Measurements from ENCODE around the gene ILDR1. TPM values are rescaled to one million over a fixed set of nuclear protein-coding genes. Genes with fewer than 3 reads are reported as not detected.
A peak's percentile ranks its signal among the peaks of the same experiment; 100 is the strongest.
"Not testable (repeated sequence)": the region's sequence is repeated elsewhere in the genome, so short reads cannot be mapped to it uniquely, and the experiment has no call there.

Gene ILDR1
- 1.00 and 1.1 TPM in 2 replicates for total RNA-seq (2014; rRNA removed; shearing (Covaris generic))

DNA sequence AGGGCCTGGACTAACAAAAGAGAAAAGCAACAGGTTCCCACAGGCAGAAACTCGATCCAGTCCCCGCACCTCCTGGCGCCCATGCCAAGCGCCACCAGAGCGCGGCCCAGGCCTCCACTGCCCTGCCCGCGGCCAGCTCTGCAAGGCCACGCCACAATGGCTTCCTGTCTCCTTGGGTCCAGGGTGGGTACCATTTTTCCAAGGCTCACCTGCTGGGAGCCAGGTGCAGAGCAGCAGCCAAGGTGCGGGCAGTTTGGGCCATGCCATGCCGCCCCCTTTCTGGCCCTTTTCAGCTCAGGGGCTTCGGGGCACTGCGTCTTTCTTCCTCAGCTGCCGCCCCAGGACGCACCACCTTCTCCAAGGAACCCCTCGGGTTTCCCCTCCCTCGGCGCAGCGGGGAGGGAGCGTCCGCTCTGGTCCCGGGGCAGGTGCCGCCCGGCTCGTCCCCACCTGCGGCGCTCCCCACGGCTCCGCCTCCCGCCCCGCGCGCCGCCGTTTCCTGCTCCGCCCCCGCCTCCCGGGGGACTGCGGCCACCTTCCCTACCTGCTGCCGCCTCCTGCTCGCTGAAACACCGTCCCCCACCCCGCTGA, at the start of gene ILDR1:
ILDR1 (minus strand) TSS at position 437 of the 591 bp plus-strand sequence; CDS start at position 267, 170 bp downstream.
- Histone ChIP-seq H3K27me3 (ENCODE audit: control insufficient read depth, insufficient read depth, low read length) (peaks cover 3% of the 10 kb centered on the region; the same call in 1 of the 2 replicates), H3K36me3 (replicated peaks; ENCODE audit: control insufficient read depth, insufficient read depth, low read length) (no peaks in the 10 kb centered on the region), H3K4me3 (ENCODE audit: insufficient read depth, low read depth, low read length) (peak within 1 kb of the TSS; percentile 65)
- peak; percentile 87 for DNase-seq

DNA sequence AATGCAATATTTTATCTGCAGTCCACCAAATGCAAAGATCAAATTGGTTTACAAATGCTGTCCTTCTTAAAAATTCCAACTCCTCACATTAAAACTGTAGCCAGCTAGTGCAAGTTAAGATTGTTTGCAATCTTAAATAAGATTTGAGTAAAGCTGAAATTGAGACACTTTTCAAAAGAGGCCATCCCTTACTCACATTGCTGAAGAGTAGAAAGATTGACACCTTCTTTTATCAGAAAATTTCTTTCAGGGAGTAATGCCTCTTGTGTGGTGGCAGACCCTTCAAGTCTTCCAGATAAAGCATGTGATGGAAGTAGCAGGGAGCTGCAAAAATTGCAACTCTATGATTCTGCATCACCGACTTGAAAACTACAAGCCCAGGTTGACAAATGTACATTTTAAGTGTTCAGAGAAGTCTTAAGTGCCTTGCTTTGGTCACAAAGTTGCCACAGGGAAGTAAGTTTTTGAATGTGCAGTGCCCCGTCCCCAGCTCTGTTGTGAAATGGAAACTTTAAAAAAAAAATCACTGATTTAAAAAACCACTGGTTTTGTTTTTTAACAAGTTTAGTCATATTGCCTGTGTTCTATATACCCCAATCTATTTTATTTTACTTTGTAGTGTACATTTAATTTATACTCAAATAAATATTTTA, 45.7 kb upstream of the ILDR1 start:
- Histone ChIP-seq H3K36me3 (replicated peaks; ENCODE audit: control insufficient read depth, insufficient read depth, low read length) (no peaks in the 10 kb centered on the region), H3K4me3 (ENCODE audit: insufficient read depth, low read depth, low read length) (no peak overlapping the region), H3K27me3 (ENCODE audit: control insufficient read depth, insufficient read depth, low read length) (no peaks in the 10 kb centered on the region)
- no peak for DNase-seq

DNA sequence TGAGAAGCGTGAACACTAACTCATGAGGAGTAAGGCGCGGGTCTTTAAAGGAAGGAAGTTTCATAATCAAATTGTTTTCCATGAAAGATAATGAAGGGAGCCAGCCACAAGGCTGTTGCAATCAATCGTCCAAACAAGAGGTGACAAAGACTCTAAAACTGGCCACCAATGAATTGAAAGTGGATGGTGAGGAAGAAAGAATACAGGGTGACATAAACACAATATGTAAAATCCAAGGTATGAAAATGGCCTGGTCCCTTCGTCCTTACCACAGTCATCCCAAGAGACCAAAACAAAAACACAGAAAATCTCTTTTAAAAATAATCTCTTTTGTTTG, 45.1 kb upstream of the ILDR1 start:
- DNase-seq, result no peak
- H3K4me3 ChIP-seq (ENCODE audit: insufficient read depth, low read depth, low read length), result no peak overlapping the region
- no peaks in the 10 kb centered on the region for H3K36me3 ChIP-seq (replicated peaks; ENCODE audit: control insufficient read depth, insufficient read depth, low read length)
- H3K27me3 ChIP-seq (ENCODE audit: control insufficient read depth, insufficient read depth, low read length), result no peaks in the 10 kb centered on the region

DNA sequence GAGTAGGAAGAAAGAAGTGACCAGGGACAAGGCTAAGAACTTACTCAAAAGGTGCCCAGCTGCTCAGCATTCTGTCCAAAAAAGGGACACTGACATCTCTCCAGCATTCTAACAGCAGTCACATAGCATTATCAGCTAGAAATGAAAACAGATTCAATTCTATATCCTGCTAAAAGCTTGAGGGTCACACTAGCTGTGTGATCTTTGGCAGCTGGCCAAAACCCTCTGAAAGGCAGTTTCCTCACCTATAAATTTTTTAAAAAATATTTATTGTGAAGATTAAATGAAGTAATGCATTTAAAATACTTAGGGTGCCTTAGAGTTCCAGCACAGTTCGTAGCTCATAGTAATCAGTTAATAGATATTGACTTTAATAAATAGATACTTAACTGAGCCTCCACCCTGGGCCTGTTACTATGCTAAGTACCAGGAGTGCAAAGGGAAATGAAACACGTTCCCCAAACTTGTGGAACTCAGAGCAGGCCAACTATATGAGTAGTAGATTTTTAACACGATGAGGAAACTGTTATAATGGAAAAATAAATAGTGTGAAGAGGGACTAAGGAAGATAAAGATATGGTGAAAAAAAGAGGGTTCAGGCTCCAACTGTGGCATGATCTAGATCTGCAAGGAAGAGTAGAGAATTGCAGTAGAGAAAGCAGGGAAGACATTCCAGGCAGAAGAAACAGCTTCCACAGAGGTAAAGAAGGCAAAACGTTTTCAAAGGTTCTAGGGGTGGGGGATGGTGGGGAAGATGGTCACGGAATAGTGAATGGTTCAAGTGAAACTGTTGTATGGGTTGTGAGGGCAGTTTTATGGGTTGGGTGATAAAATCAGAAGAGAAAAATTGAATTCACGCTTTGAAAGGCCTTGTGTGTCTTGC, 44.5 kb upstream of the ILDR1 start:
- H3K4me3 ChIP-seq (ENCODE audit: insufficient read depth, low read depth, low read length), result no peak overlapping the region

DNA sequence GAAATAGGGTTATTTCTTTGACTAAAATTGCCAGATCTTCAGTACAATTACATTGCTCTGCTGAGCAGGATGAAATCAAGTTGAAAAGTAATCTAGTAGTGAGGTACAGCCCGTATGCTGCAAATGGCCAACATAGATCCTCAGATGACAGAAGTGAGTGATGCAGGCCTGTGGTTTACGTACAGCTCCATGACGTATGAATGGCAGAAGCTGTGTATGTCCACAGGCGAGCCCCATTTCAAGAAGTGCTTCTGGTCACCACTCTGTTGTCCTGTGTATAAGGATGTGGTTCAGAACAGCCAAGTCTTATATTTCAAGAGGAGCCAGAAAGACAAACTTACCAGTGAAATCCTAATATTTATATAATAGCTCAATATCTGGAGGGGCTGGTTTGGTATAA, 42.3 kb upstream of the ILDR1 start:
- no peak for DNase-seq
- H3K27me3 ChIP-seq (ENCODE audit: control insufficient read depth, insufficient read depth, low read length), result no peaks in the 10 kb centered on the region
- H3K36me3 ChIP-seq (replicated peaks; ENCODE audit: control insufficient read depth, insufficient read depth, low read length), result no peaks in the 10 kb centered on the region
- H3K4me3 ChIP-seq (ENCODE audit: insufficient read depth, low read depth, low read length), result no peak overlapping the region

More for the DNA sequence above, 44.5 kb upstream of the ILDR1 start:
- no peak for DNase-seq
- no peaks in the 10 kb centered on the region for H3K27me3 ChIP-seq (ENCODE audit: control insufficient read depth, insufficient read depth, low read length)
- no peaks in the 10 kb centered on the region for H3K36me3 ChIP-seq (replicated peaks; ENCODE audit: control insufficient read depth, insufficient read depth, low read length)

DNA sequence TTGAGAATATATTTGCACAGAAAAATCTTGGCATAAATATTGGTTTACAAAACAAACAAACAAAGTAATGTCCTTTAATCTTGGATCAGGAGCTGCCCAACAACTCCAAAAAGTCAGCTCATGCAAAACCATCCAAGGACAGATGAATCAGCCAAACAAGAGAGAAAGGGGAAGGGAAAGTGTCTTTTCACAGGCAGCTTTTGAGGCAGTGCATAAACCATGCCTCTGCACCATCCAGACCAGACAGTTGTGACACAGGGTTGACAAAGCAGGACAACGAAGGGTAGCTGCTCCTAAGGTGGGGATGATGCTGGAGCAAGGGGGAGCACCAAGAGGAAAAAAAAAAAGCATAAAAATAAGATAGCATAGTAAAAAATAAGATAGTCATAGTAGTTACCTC, 41.9 kb upstream of the ILDR1 start:
- H3K36me3 ChIP-seq (replicated peaks; ENCODE audit: control insufficient read depth, insufficient read depth, low read length), result no peaks in the 10 kb centered on the region
- no peak overlapping the region for H3K4me3 ChIP-seq (ENCODE audit: insufficient read depth, low read depth, low read length)
- no peaks in the 10 kb centered on the region for H3K27me3 ChIP-seq (ENCODE audit: control insufficient read depth, insufficient read depth, low read length)
- no peak for DNase-seq

DNA sequence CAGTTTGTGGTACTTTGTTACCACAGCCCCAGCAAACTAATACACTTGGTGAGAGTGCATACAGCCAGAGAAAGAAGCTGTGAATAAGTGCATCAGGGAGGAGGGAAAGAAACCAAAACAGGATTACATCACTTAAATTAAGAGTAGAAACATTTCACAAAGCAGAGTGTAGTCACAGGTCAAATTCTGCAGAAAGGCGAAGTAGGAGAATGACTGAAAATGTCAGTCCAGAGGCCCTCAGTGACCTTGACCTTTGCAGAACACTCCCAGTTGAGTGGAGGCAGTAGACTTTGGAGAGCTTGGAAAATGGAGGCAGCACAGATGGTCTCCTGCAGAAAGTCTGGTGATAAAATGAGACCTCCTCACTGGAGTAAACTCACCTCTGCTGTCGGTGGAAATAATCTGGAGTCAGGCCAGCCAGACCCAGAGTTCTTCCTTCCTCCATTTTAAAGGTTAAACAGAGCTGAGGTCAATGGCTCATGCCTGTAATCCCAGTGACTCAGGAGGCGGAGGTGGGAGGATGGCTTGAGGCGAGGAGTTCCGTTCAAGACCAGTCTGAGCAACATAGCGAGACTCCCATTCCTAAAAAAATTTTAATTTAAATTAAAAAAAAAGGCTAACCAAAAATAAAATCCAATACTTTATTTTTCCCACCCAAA, 38.1 kb upstream of the ILDR1 start:
- H3K27me3 ChIP-seq (ENCODE audit: control insufficient read depth, insufficient read depth, low read length), result no peaks in the 10 kb centered on the region
- no peak for DNase-seq
- no peaks in the 10 kb centered on the region for H3K36me3 ChIP-seq (replicated peaks; ENCODE audit: control insufficient read depth, insufficient read depth, low read length)
- H3K4me3 ChIP-seq (ENCODE audit: insufficient read depth, low read depth, low read length), result no peak overlapping the region

DNA sequence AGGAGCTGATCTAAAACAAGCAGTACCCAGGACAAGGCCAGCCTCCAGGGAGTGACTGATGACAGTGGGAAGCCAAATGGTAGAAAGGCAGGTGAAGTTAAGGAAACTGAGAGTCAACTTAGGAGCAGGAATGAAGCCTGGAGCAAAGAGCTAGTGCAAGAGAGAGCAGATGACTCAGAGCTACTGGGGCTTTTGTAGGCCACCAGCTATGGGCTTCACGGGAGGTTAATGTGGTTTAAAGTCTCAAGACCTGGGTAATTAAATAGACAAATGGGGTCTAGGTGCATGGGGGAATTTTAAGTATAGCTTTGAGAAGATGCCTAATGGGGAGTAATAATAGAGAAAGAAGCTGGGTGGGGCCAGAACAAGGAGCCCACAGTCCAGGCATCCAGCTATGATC, 36.2 kb upstream of the ILDR1 start:
- H3K36me3 ChIP-seq (replicated peaks; ENCODE audit: control insufficient read depth, insufficient read depth, low read length), result no peaks in the 10 kb centered on the region
- H3K27me3 ChIP-seq (ENCODE audit: control insufficient read depth, insufficient read depth, low read length), result no peaks in the 10 kb centered on the region
- no peak for DNase-seq
- no peak overlapping the region for H3K4me3 ChIP-seq (ENCODE audit: insufficient read depth, low read depth, low read length)

DNA sequence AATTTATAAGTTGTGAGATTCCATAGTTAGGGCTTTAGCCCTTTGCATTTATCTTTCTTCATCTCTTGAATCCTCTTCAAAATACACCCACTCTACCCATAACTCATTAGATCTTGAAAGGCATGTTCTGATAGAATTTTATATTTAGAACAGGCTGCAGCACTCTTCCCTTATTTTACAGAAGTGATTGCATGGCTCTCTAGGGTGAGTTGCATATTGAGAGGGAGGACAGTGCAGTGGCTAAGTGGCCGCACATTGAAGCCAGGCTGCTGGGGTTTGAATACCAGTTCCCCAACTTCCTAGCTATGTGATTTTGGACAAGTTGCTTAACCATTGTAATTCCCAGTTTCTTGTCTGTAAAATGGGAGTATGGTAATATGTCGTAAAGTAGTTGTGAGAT, 35.6 kb upstream of the ILDR1 start:
- no peak overlapping the region for H3K4me3 ChIP-seq (ENCODE audit: insufficient read depth, low read depth, low read length)
- no peaks in the 10 kb centered on the region for H3K36me3 ChIP-seq (replicated peaks; ENCODE audit: control insufficient read depth, insufficient read depth, low read length)
- no peaks in the 10 kb centered on the region for H3K27me3 ChIP-seq (ENCODE audit: control insufficient read depth, insufficient read depth, low read length)
- no peak for DNase-seq

DNA sequence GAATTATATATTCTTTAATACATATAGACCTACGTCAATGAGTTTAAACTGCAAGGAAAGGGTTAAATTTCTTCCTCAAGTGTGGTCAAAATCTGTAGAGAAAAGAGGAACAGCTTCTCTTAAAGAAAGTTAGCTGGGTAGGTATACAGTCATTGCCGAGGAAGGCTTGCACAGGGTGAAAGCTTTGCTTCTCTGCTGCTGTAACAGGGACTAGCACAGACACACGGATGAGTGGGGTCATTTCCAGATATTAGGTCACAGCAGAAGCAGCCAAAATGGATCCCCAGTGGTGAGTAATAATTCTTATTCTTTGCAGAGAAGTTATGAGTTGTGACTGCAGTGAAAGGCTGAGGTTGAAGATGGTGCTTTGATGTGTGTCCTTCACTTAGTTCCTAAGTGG, 33.2 kb upstream of the ILDR1 start, which contains the start of gene CD86:
CD86 (plus strand) TSS at position 148 of the 400 bp plus-strand sequence; CDS start at position 276, 128 bp downstream.
- Histone ChIP-seq H3K27me3 (ENCODE audit: control insufficient read depth, insufficient read depth, low read length) (no peaks in the 10 kb centered on the region), H3K36me3 (replicated peaks; ENCODE audit: control insufficient read depth, insufficient read depth, low read length) (no peaks in the 10 kb centered on the region), H3K4me3 (ENCODE audit: insufficient read depth, low read depth, low read length) (no peak within 1 kb of the TSS)
- no peak for DNase-seq

DNA sequence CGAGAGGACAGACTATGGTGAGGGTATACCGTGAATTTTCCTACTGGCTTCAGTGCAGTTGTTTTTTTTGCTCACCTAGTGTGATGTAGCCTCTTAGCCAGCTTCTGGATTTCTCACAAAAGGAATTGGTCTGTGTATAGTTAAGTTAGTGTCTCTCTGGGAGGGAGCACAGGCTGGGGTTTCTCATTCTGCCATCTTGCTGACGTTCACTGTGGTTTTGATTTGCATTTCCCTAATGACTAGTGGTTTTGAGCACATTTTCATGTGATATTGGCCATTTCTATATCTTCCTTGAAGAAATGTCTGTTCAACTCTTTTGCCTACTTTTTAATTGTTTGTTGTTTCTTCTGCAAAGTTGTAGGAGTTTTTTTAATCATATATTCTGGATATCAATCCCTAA, 30.9 kb upstream of the ILDR1 start:
- H3K36me3 ChIP-seq (replicated peaks; ENCODE audit: control insufficient read depth, insufficient read depth, low read length), result no peaks in the 10 kb centered on the region
- no peak overlapping the region for H3K4me3 ChIP-seq (ENCODE audit: insufficient read depth, low read depth, low read length)
- H3K27me3 ChIP-seq (ENCODE audit: control insufficient read depth, insufficient read depth, low read length), result no peaks in the 10 kb centered on the region
- DNase-seq, result no peak

DNA sequence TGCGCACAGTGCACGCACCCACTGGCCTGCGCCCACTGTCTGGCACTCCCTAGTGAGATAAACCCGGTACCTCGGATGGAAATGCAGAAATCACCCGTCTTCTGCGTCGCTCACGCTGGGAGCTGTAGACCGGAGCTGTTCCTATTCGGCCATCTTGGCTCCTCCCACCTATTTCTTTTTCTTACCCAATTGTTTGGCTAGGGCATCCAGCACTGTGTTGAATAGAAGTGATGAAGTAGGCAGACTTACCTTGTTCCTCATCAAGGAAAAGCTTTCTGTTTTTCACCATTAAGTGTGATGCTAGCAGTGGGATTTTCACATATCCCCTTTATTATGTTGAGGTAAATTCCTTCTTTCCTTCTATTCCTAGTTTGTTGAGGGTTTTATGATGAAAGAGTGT, 25.7 kb upstream of the ILDR1 start:
- DNase-seq; H3K36me3 ChIP-seq (replicated peaks; ENCODE audit: control insufficient read depth, insufficient read depth, low read length); H3K27me3 ChIP-seq (ENCODE audit: control insufficient read depth, insufficient read depth, low read length); H3K4me3 ChIP-seq (ENCODE audit: insufficient read depth, low read depth, low read length): not testable (repeated sequence)

DNA sequence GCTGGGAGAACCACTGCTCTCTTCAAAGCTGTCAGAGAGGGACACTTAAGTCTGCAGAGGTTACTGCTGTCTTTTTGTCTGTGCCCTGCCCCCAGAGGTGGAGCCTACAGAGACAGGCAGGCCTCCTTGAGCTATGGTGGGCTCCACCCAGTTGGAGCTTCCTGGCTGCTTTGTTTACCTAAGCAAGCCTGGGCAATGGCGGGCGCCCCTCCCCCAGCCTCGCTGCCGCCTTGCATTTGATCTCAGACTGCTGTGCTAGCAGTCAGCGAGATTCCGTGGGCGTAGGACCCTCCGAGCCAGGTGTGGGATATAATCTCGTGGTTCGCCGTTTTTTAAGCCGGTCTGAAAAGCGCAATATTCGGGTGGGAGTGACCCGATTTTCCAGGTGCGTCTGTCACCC, 25.2 kb upstream of the ILDR1 start:
- not testable (repeated sequence) for H3K27me3 ChIP-seq (ENCODE audit: control insufficient read depth, insufficient read depth, low read length); H3K4me3 ChIP-seq (ENCODE audit: insufficient read depth, low read depth, low read length); H3K36me3 ChIP-seq (replicated peaks; ENCODE audit: control insufficient read depth, insufficient read depth, low read length); DNase-seq

DNA sequence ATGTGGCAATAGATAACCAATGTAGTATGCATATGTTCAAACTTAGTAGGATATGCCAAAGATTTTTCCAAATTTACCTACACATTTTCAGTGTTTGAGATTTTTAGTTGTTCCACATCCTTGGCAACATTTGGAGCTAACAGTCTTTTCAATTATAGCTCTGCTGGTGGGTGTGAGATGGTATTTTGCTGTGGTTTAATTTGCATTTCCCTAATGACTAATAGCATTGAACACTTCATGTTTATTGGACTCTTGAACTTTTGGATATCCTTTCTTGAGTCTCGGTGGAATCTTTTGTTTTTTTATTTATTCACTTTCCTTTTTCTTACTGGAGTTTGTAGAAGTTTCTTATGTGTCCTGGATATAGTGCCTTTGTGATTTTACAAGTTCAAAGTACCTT, 11.0 kb upstream of the ILDR1 start:
- Histone ChIP-seq H3K4me3 (ENCODE audit: insufficient read depth, low read depth, low read length) (no peak overlapping the region), H3K36me3 (replicated peaks; ENCODE audit: control insufficient read depth, insufficient read depth, low read length) (no peaks in the 10 kb centered on the region), H3K27me3 (ENCODE audit: control insufficient read depth, insufficient read depth, low read length) (no peaks in the 10 kb centered on the region)
- no peak for DNase-seq
